ENCODE data around the gene DLX3. TPM values are rescaled to one million over a fixed set of nuclear protein-coding genes. Genes with fewer than 3 reads are reported as not detected.
A peak's percentile ranks its signal among the peaks of the same experiment; 100 is the strongest.

DLX3 gene
- polyA plus RNA-seq, 3 donors, result not detected

DNA sequence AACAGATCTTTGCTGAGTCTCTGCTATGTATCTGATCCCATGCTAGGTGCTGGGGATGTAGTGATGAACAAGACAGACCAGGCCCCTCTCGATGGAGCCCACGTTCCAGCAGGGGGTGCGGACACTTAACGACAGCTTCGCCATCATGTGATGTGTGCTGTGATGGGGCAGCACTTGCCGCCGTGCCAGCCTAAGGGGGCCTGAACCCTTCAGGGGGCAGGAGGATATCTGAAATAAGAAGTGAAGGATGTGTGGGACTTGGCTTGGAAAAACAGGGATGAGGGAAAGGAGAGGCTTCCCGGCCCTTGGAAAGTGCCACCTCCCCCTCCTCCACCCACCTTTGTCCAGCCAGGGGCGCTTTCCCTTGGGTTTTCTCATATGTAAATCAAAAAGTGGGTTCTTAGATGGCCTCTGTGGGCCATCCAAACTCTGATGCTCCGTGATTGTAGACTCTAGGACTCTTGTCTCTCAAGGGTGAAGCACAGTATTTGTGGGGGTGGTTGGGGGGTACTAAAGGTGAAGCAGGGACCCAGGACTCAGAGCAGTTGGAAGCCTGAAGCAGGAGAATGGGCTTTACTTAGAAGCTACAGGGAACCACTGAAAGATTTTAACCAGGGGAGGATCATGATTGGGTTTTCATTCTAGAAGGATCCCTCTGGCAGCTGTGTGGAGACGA, 4.0 kb upstream of the DLX3 start:
- H3K4me2 ChIP-seq (replicated peaks; ENCODE audit: extremely low read depth, low read length, poor library complexity, severe bottlenecking), result no peak overlapping the region
- Mint-ChIP-seq H3K27me3 (ENCODE audit: low read depth in 3 of 3) (peaks cover 64 to 85% (median 80%) of the 10 kb centered on the region in 3 donors), H3K36me3 (peaks cover 0 to 7% of the 10 kb centered on the region in 2 donors), H3K4me1 (peaks cover 24% of the 10 kb centered on the region), H3K9me3 (peaks cover 3 to 20% (median 10%) of the 10 kb centered on the region in 7 donors), H3K27ac (no peak overlapping the region), H3K4me3 (peak overlapping the region in 1 of 2 donors; percentile 79)
- H3K79me2 ChIP-seq (ENCODE audit: insufficient read depth, low read length), result no peaks in the 10 kb centered on the region
- no peak for DNase-seq
- no peak overlapping the region for H3K4me3 ChIP-seq (replicated peaks in 1 of 3; ENCODE audit: low read depth in 2 of 3, low read length in 3 of 3)
- H3K9ac ChIP-seq (ENCODE audit: insufficient read depth, low read length, poor library complexity, severe bottlenecking), result no peak overlapping the region
- no peak overlapping the region for H2AFZ ChIP-seq (ENCODE audit: insufficient read depth, low read depth, low read length, poor library complexity, severe bottlenecking)
- H4K20me1 ChIP-seq (ENCODE audit: insufficient read depth, low read length), result no peaks in the 10 kb centered on the region
- peaks cover 39 to 71% of the 10 kb centered on the region in 2 donors for H3K27me3 ChIP-seq (ENCODE audit: control insufficient read depth in 2 of 2, insufficient read depth in 2 of 2, low read length in 2 of 2)
- H3K9me3 ChIP-seq (replicated peaks in 1 of 2; ENCODE audit: control insufficient read depth in 1 of 2, insufficient read depth in 1 of 2, low read length in 2 of 2), result peaks cover 9 to 21% of the 10 kb centered on the region in 2 donors
- H3K4me1 ChIP-seq (ENCODE audit: control insufficient read depth in 1 of 2, insufficient read depth in 2 of 2, low read length in 2 of 2), result peaks cover 11 to 26% of the 10 kb centered on the region in 2 donors
- no peaks in the 10 kb centered on the region for H3K36me3 ChIP-seq (replicated peaks in 1 of 2; ENCODE audit: control insufficient read depth in 1 of 2, insufficient read depth in 2 of 2, low read length in 2 of 2)
- TF ChIP-seq, protein P1, sequence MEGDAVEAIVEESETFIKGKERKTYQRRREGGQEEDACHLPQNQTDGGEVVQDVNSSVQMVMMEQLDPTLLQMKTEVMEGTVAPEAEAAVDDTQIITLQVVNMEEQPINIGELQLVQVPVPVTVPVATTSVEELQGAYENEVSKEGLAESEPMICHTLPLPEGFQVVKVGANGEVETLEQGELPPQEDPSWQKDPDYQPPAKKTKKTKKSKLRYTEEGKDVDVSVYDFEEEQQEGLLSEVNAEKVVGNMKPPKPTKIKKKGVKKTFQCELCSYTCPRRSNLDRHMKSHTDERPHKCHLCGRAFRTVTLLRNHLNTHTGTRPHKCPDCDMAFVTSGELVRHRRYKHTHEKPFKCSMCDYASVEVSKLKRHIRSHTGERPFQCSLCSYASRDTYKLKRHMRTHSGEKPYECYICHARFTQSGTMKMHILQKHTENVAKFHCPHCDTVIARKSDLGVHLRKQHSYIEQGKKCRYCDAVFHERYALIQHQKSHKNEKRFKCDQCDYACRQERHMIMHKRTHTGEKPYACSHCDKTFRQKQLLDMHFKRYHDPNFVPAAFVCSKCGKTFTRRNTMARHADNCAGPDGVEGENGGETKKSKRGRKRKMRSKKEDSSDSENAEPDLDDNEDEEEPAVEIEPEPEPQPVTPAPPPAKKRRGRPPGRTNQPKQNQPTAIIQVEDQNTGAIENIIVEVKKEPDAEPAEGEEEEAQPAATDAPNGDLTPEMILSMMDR (IDR thresholded peaks at IDR 0.05), result no peak
- no peak overlapping the region for H3K27ac ChIP-seq (ENCODE audit: low read depth in 1 of 2, low read length in 2 of 2)
- 42% methylated on average over 6 of the region's 11 CpGs for WGBS (ENCODE audit: insufficient coverage)
- intact Hi-C loops (cut with micrococcal nuclease), result loop anchor here (1.0 to 10.0 kb wide), 4 partner anchors 47 to 432 kb away; partner anchors contain the start of gene NXPH3 (in 1 of the 2)

DNA sequence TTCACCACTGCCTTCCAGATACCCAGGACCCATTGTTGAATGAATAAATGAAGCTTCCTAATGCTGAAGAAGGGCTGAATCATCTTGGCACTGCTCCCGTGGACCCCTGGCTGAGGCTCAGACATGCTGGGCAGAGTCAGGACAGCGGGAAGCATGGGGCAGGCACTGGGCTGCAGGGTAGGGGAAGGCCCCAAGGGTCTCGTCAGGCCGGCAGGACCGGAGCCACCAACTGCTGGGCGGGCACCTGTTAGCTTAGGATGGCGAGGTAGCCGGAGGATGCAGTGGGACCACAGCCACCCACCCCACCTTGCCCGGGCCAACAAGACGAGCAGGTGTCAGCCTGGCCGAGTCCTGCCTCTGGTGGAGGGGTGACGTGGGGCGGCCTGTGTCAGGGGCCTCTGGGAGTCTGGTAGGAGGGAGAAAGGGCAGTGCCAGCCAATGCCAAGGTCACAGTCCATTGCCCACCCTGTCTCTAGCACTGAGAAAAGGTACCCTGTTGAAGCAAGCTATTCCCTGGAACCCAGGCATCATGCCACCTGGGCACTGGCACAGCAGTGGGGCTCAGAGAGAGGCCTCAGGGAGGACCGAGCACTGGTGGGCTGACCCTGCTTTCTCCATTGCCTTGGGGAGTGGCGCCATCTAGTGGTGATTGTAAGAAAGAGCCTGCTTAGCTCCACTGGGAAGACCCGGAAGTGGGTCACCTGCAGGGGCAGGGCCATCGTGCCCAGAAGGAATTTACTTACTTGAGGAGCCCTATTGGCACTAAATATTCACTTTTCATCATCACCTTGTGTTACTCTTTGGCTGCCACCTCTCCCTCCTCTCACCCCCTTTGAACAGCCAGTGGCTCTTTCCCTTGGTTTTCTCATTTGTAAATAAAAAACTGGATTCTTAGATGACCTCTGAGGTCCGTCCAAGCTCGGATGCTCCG, 3.0 kb upstream of the DLX3 start:
- H3K4me3 Mint-ChIP-seq, result peak overlapping the region in 1 of 2 donors; percentile 67
- H3K9ac ChIP-seq (ENCODE audit: insufficient read depth, low read length, poor library complexity, severe bottlenecking), result no peak overlapping the region

More for the DNA sequence above, 3.0 kb upstream of the DLX3 start:
- peaks cover 46 to 79% of the 10 kb centered on the region in 2 donors for H3K27me3 ChIP-seq (ENCODE audit: control insufficient read depth in 2 of 2, insufficient read depth in 2 of 2, low read length in 2 of 2)
- H3K27ac ChIP-seq (ENCODE audit: low read depth in 1 of 2, low read length in 2 of 2), result no peak overlapping the region
- no peak overlapping the region for H2AFZ ChIP-seq (ENCODE audit: insufficient read depth, low read depth, low read length, poor library complexity, severe bottlenecking)
- H3K79me2 ChIP-seq (ENCODE audit: insufficient read depth, low read length), result no peaks in the 10 kb centered on the region
- Mint-ChIP-seq H3K27ac (no peak overlapping the region), H3K36me3 (peaks cover 0 to 9% of the 10 kb centered on the region in 2 donors), H3K4me1 (peaks cover 27% of the 10 kb centered on the region), H3K27me3 (ENCODE audit: low read depth in 3 of 3) (peaks cover 71 to 88% (median 80%) of the 10 kb centered on the region in 3 donors), H3K9me3 (peaks cover 3 to 23% (median 13%) of the 10 kb centered on the region in 7 donors)
- H3K36me3 ChIP-seq (replicated peaks in 1 of 2; ENCODE audit: control insufficient read depth in 1 of 2, insufficient read depth in 2 of 2, low read length in 2 of 2), result no peaks in the 10 kb centered on the region
- H3K4me3 ChIP-seq (replicated peaks in 1 of 3; ENCODE audit: low read depth in 2 of 3, low read length in 3 of 3), result no peak overlapping the region
- H3K4me1 ChIP-seq (ENCODE audit: control insufficient read depth in 1 of 2, insufficient read depth in 2 of 2, low read length in 2 of 2), result peaks cover 13 to 36% of the 10 kb centered on the region in 2 donors
- TF ChIP-seq, protein P1 (IDR thresholded peaks at IDR 0.05), result peak; percentile 98
- peaks cover 9 to 24% of the 10 kb centered on the region in 2 donors for H3K9me3 ChIP-seq (replicated peaks in 1 of 2; ENCODE audit: control insufficient read depth in 1 of 2, insufficient read depth in 1 of 2, low read length in 2 of 2)
- intact Hi-C loops (cut with micrococcal nuclease), result loop anchor here (1.0 to 10.0 kb wide), 5 partner anchors 46 to 431 kb away; partner anchors contain the start of gene NXPH3 (in 1 of the 2)
- no peak overlapping the region for H3K4me2 ChIP-seq (replicated peaks; ENCODE audit: extremely low read depth, low read length, poor library complexity, severe bottlenecking)
- peak; percentile 74 to 84 (median 80) for DNase-seq
- H4K20me1 ChIP-seq (ENCODE audit: insufficient read depth, low read length), result no peaks in the 10 kb centered on the region
- WGBS (ENCODE audit: insufficient coverage), result 53% methylated on average over 11 of the region's 20 CpGs
